Measurements from ENCODE around the gene GAPDH. TPM values are rescaled to one million over a fixed set of nuclear protein-coding genes. Genes with fewer than 3 reads are reported as not detected.
"Not testable (repeated sequence)": the region's sequence is repeated elsewhere in the genome, so short reads cannot be mapped to it uniquely, and the experiment has no call there.

Gene GAPDH
- total and polyA plus RNA-seq, 8 donors, result 1,126 to 2,070 (median 1,660) TPM

- DNase-seq (peak in 2 of 4 donors; percentile 48 to 83), ATAC-seq (no peak)
- Histone ChIP-seq H3K9me3 (no peaks in the 10 kb centered on the region), H3K27me3 (no peaks in the 10 kb centered on the region), H3K4me3 (peak overlapping the region; percentile 59 to 86), H3K4me1 (peaks cover 25 to 68% of the 10 kb centered on the region in 2 donors), H3K27ac (peak overlapping the region; percentile 46 to 78), H3K36me3 (peaks cover 0 to 33% of the 10 kb centered on the region in 2 donors)
- intact Hi-C loops (cut with DNase I), result no loop called here
- TF ChIP-seq, protein P1, sequence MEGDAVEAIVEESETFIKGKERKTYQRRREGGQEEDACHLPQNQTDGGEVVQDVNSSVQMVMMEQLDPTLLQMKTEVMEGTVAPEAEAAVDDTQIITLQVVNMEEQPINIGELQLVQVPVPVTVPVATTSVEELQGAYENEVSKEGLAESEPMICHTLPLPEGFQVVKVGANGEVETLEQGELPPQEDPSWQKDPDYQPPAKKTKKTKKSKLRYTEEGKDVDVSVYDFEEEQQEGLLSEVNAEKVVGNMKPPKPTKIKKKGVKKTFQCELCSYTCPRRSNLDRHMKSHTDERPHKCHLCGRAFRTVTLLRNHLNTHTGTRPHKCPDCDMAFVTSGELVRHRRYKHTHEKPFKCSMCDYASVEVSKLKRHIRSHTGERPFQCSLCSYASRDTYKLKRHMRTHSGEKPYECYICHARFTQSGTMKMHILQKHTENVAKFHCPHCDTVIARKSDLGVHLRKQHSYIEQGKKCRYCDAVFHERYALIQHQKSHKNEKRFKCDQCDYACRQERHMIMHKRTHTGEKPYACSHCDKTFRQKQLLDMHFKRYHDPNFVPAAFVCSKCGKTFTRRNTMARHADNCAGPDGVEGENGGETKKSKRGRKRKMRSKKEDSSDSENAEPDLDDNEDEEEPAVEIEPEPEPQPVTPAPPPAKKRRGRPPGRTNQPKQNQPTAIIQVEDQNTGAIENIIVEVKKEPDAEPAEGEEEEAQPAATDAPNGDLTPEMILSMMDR (IDR thresholded peaks at IDR 0.05), result no peak
These were observed 20.8 kb downstream of the GAPDH start for GRCh38 chr12:6555018-6555691.

- Histone ChIP-seq H3K4me3 (peak overlapping the region in 1 of 2 donors; percentile 86), H3K27ac (peak overlapping the region; percentile 46 to 78), H3K4me1 (peaks cover 20 to 55% of the 10 kb centered on the region in 2 donors), H3K36me3 (peaks cover 0 to 46% of the 10 kb centered on the region in 2 donors)
- ATAC-seq; DNase-seq; intact Hi-C loops (cut with DNase I); H3K27me3 ChIP-seq; H3K9me3 ChIP-seq: not testable (repeated sequence)
These were observed 22.1 kb downstream of the GAPDH start for GRCh38 chr12:6556496-6556817.

GRCh38 chr12:6556857-6557256 lies 22.5 kb downstream of the GAPDH start:
- intact Hi-C loops (cut with DNase I), result no loop called here

GRCh38 chr12:6558014-6558760 lies 23.9 kb downstream of the GAPDH start:
- H3K4me3 ChIP-seq; intact Hi-C loops (cut with DNase I); ATAC-seq; H3K27me3 ChIP-seq; H3K27ac ChIP-seq; H3K9me3 ChIP-seq; DNase-seq: not testable (repeated sequence)
- TF ChIP-seq, protein P1 (IDR thresholded peaks at IDR 0.05), result peak; percentile 13 to 35
- peaks cover 0 to 63% of the 10 kb centered on the region in 2 donors for H3K36me3 ChIP-seq
- H3K4me1 ChIP-seq, result peaks cover 4 to 38% of the 10 kb centered on the region in 2 donors

More at GRCh38 chr12:6556857-6557256, 22.5 kb downstream of the GAPDH start:
- Histone ChIP-seq H3K4me1 (peaks cover 16 to 51% of the 10 kb centered on the region in 2 donors), H3K4me3 (no peak overlapping the region), H3K36me3 (peaks cover 0 to 50% of the 10 kb centered on the region in 2 donors), H3K27me3 (no peaks in the 10 kb centered on the region), H3K27ac (no peak overlapping the region), H3K9me3 (no peaks in the 10 kb centered on the region)
- TF ChIP-seq, protein P1 (IDR thresholded peaks at IDR 0.05), result no peak
- no peak for DNase-seq
- no peak for ATAC-seq

GRCh38 chr12:6559500-6559899 lies 25.2 kb downstream of the GAPDH start:
- H3K27ac ChIP-seq, result peak overlapping the region in 1 of 2 donors; percentile 19
- no peaks in the 10 kb centered on the region for H3K27me3 ChIP-seq
- no peaks in the 10 kb centered on the region for H3K9me3 ChIP-seq
- DNase-seq (no peak), ATAC-seq (peak; percentile 73)
- TF ChIP-seq, protein P1 (IDR thresholded peaks at IDR 0.05), result no peak
- H3K36me3 ChIP-seq, result peaks cover 0 to 77% of the 10 kb centered on the region in 2 donors
- H3K4me1 ChIP-seq, result peaks cover 0 to 28% of the 10 kb centered on the region in 2 donors
- no peak overlapping the region for H3K4me3 ChIP-seq
- intact Hi-C loops (cut with DNase I), result no loop called here

All from left lung (tissue), 10 donors.